ENCODE data around the gene DENND6A.

DENND6A gene

DNA sequence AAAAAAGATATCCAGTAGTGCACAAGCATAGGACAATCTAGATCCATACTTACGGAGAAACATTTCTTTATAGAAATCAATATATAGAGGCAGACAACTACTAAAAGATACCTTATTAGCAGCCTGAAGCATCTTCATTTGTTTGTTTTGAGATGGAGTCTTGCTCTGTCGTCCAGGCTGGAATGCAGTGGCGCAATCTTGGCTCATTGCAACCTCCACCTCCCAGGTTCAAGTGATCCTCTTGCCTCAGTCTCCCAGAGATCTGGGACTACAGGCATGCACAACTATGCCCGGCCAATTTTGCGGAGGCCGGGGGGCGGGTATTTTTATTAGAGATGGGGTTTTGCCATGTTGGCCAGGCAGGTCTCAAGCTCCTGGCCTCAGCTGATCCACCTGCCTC is 45.0 kb upstream of the DENND6A start:
- H3K36me3 ChIP-seq (replicated peaks; ENCODE audit: insufficient read depth, low read length): no peaks in the 10 kb centered on the region
- no peaks in the 10 kb centered on the region for H3K27me3 ChIP-seq (replicated peaks; ENCODE audit: insufficient read depth, low read length)
- no peaks in the 10 kb centered on the region for H3K9me3 ChIP-seq (replicated peaks; ENCODE audit: insufficient read depth, low read length)
- H4K20me1 ChIP-seq (ENCODE audit: insufficient read depth, low read length): no peaks in the 10 kb centered on the region
- TF ChIP-seq, protein P1, sequence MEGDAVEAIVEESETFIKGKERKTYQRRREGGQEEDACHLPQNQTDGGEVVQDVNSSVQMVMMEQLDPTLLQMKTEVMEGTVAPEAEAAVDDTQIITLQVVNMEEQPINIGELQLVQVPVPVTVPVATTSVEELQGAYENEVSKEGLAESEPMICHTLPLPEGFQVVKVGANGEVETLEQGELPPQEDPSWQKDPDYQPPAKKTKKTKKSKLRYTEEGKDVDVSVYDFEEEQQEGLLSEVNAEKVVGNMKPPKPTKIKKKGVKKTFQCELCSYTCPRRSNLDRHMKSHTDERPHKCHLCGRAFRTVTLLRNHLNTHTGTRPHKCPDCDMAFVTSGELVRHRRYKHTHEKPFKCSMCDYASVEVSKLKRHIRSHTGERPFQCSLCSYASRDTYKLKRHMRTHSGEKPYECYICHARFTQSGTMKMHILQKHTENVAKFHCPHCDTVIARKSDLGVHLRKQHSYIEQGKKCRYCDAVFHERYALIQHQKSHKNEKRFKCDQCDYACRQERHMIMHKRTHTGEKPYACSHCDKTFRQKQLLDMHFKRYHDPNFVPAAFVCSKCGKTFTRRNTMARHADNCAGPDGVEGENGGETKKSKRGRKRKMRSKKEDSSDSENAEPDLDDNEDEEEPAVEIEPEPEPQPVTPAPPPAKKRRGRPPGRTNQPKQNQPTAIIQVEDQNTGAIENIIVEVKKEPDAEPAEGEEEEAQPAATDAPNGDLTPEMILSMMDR (IDR thresholded peaks at IDR 0.05; ENCODE audit: low read length): no peak
- no peak for TF ChIP-seq EZH2 (optimal IDR thresholded peaks at IDR 0.05; ENCODE audit: low read depth, low read length)
- TF ChIP-seq EZH2phosphoT487 (IDR thresholded peaks at IDR 0.05; ENCODE audit: low read length): no peak
- H3K4me2 ChIP-seq (ENCODE audit: low read depth, low read length): no peak overlapping the region
- H3K4me3 ChIP-seq (ENCODE audit: low read length): no peak overlapping the region
- no peak overlapping the region for H3K9ac ChIP-seq (ENCODE audit: low read length)
- no peaks in the 10 kb centered on the region for H3K9me2 ChIP-seq (replicated peaks; ENCODE audit: insufficient read depth, low read length)
- no peaks in the 10 kb centered on the region for H3F3A ChIP-seq (ENCODE audit: insufficient read depth, low read length)
- H2AFZ ChIP-seq (ENCODE audit: low read length): no peak overlapping the region
- no peak for DNase-seq
- H3K27ac ChIP-seq (ENCODE audit: low read length): no peak overlapping the region
- H3K79me2 ChIP-seq (ENCODE audit: low read length): no peaks in the 10 kb centered on the region
- H3K4me1 ChIP-seq (ENCODE audit: low read length): no peaks in the 10 kb centered on the region

DNA sequence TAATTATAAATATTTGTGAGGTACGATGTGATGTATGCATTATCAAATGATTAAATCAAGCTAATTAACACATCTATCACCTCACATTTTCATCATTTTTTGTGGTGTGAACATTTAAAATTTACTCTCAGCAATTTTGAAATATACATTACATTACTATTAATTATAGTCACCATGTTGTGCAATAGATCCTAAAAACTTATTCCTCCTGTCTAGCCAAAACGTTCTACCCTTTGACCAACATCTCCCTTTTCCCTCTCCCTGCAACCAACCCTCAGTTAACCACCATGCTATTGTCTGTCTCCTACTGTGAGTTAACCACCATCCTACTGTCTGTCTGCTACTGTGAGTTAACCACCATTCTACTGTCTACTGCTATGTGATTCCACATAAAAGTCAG is 42.5 kb upstream of the DENND6A start:
- H2AFZ ChIP-seq (ENCODE audit: low read length): no peak overlapping the region
- no peak for DNase-seq
- H3K9me3 ChIP-seq (replicated peaks; ENCODE audit: insufficient read depth, low read length): no peaks in the 10 kb centered on the region

DNA sequence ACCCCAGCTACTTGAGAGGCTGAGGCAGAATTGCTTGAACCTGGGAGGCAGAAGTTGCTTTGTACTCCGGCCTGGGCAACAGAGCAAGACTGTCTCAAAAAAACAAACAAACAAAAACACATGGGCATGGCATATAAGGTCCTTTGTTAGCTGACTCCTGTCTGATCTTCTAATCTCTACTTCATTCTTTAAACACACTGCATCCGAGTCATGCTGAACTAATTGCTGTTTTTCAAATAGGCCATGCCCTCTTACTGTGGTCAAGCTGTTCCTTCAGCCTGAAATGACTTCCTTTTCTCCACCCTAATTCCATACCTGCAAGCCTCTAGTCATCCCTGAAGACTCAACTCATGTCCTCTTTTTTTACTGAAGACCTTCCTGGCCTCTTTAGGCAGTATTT is 40.9 kb upstream of the DENND6A start:
- Histone ChIP-seq H3K27me3 (replicated peaks; ENCODE audit: insufficient read depth, low read length) (no peaks in the 10 kb centered on the region), H3K4me1 (ENCODE audit: low read length) (no peaks in the 10 kb centered on the region), H3F3A (ENCODE audit: insufficient read depth, low read length) (no peaks in the 10 kb centered on the region), H3K9ac (ENCODE audit: low read length) (no peak overlapping the region), H3K27ac (ENCODE audit: low read length) (no peak overlapping the region), H3K4me2 (ENCODE audit: low read depth, low read length) (no peak overlapping the region), H3K9me3 (replicated peaks; ENCODE audit: insufficient read depth, low read length) (no peaks in the 10 kb centered on the region), H4K20me1 (ENCODE audit: insufficient read depth, low read length) (no peaks in the 10 kb centered on the region), H3K9me2 (replicated peaks; ENCODE audit: insufficient read depth, low read length) (no peaks in the 10 kb centered on the region), H3K36me3 (replicated peaks; ENCODE audit: insufficient read depth, low read length) (no peaks in the 10 kb centered on the region), H2AFZ (ENCODE audit: low read length) (no peak overlapping the region), H3K4me3 (ENCODE audit: low read length) (no peak overlapping the region), H3K79me2 (ENCODE audit: low read length) (no peaks in the 10 kb centered on the region)
- DNase-seq: no peak
- TF ChIP-seq EZH2 (optimal IDR thresholded peaks at IDR 0.05; ENCODE audit: low read depth, low read length): no peak
- no peak for TF ChIP-seq EZH2phosphoT487 (IDR thresholded peaks at IDR 0.05; ENCODE audit: low read length)
- TF ChIP-seq, protein P1 (IDR thresholded peaks at IDR 0.05; ENCODE audit: low read length): no peak

More for the DNA sequence above, 42.5 kb upstream of the DENND6A start:
- no peaks in the 10 kb centered on the region for H3K27me3 ChIP-seq (replicated peaks; ENCODE audit: insufficient read depth, low read length)
- TF ChIP-seq, protein P1 (IDR thresholded peaks at IDR 0.05; ENCODE audit: low read length): no peak
- TF ChIP-seq EZH2phosphoT487 (IDR thresholded peaks at IDR 0.05; ENCODE audit: low read length): no peak
- no peak for TF ChIP-seq EZH2 (optimal IDR thresholded peaks at IDR 0.05; ENCODE audit: low read depth, low read length)
- no peaks in the 10 kb centered on the region for H3K36me3 ChIP-seq (replicated peaks; ENCODE audit: insufficient read depth, low read length)
- H3K4me2 ChIP-seq (ENCODE audit: low read depth, low read length): no peak overlapping the region
- no peaks in the 10 kb centered on the region for H3K79me2 ChIP-seq (ENCODE audit: low read length)
- H3K9ac ChIP-seq (ENCODE audit: low read length): no peak overlapping the region
- no peaks in the 10 kb centered on the region for H4K20me1 ChIP-seq (ENCODE audit: insufficient read depth, low read length)
- no peaks in the 10 kb centered on the region for H3K9me2 ChIP-seq (replicated peaks; ENCODE audit: insufficient read depth, low read length)
- no peaks in the 10 kb centered on the region for H3F3A ChIP-seq (ENCODE audit: insufficient read depth, low read length)
- no peak overlapping the region for H3K27ac ChIP-seq (ENCODE audit: low read length)
- H3K4me1 ChIP-seq (ENCODE audit: low read length): no peaks in the 10 kb centered on the region
- H3K4me3 ChIP-seq (ENCODE audit: low read length): no peak overlapping the region

All from MM.1S (cell line).